Stimulated activated CD8-positive, alpha-beta memory T cell treated with anti-CD3 and anti-CD28 coated beads, Interleukin-15, amount 100 ng/mL, for 4 hours (primary cell): Measurements from ENCODE around the gene CTNNA3.

Source experiments
- DNase-seq, 2 donors: peaks; one replicate each; pipeline ENCODE4 v3.0.0-alpha.2; 2020; ENCODE audit warnings: low read depth in 2 of 2

Gene CTNNA3

GRCh38 chr10:67665491-67665890 is 30.5 kb downstream of the CTNNA3 start:
- no peak for DNase-seq

GRCh38 chr10:67664942-67665341 is 31.1 kb downstream of the CTNNA3 start:
- DNase-seq = no peak

GRCh38 chr10:67663449-67664087 is 32.4 kb downstream of the CTNNA3 start:
- no peak for DNase-seq

- no peak for DNase-seq
Observed at GRCh38 chr10:67662415-67662814, 33.6 kb downstream of the CTNNA3 start.

- DNase-seq = no peak
Observed at GRCh38 chr10:67659497-67659896, 36.5 kb downstream of the CTNNA3 start.

GRCh38 chr10:67657775-67658174 is 38.2 kb downstream of the CTNNA3 start:
- no peak for DNase-seq

DNA sequence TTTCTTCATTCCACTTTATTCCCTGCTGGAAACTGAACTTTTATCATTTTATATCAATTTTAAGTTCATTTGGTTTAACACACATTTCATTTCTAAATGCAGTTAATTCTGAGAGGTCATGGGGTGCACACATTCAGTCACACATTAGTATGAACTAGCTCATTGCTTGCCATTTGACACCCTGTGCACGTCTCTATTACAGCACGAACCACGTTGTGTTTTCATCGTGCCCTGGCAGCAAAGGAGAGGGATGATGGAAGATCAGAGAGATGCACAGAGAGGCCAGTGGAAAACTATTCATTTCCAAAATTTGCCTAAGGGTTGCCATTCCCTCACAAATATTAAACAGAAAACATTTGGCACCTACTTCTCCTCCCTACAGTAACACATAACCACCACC is 45.4 kb downstream of the CTNNA3 start:
- DNase-seq = no peak

DNA sequence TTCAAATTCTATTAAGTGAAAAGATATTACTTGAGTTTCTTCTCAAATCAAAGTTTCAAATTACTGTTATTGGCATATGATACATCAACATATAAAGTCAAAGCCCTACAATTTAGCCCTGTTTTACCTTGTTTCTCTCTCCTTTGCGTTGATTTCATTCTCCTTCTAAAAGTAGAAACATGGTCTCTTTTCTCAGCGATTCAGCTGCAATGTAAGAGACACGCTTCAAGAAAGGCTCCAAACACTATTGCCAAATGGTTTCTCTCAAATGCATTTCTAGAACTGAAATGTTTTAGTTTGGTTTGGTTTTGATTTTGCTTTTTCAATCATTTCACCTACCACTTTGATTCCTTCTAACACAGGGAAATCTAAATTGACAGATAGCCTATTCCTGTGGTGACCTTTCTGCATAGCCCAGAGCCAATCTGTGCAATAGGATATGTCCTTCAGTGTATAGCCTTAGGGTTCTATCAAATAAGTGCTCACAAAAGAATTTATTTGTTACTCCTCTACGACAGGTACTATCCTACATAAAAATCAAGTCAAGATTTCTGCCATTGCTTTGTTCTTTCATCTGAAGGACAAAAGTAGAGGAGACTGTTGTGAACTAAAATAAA is 47.3 kb downstream of the CTNNA3 start:
- no peak for DNase-seq

GRCh38 chr10:67630904-67631303 is 65.1 kb downstream of the CTNNA3 start:
- DNase-seq = no peak

GRCh38 chr10:67629461-67629971 is 66.5 kb downstream of the CTNNA3 start:
- no peak for DNase-seq

DNA sequence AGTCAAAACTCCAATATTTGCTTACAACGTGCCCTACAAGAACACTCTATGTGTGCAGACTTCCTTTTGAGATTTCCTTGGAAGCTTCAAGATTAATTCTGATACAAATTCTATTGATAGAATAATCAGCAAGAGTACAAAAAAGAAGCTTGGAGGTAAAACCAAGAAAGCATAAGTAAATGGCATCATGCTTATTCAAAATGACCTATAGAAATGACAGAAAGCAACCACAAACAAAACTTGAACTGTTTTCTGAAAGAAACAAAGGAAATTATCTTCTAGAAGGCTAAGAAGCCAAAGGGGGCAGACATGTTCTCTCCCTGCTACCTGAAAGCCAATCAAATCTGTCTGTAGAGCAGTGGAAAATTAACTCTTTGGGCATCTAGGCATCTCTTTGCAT is 73.0 kb downstream of the CTNNA3 start:
- DNase-seq = no peak

DNA sequence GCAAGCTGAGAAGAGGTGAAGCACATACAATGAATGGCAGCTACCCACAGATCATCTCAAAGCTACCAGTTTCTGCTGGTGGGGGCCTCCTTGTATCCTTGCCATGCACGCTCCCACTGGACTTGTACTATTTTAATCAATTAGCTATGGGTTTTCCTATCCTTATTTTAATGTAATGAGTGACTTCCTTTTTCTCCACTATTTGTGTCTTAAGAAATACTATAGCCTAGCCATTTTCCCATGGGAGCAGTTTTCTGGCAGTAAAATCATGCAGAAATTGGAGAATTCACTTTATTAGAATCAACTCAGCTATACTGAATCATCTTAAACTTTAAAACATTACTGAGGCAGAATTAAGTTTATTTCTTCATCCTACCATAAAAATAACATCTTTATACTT is 73.5 kb downstream of the CTNNA3 start:
- DNase-seq = no peak

GRCh38 chr10:67621834-67622233 is 74.2 kb downstream of the CTNNA3 start:
- DNase-seq = no peak

DNA sequence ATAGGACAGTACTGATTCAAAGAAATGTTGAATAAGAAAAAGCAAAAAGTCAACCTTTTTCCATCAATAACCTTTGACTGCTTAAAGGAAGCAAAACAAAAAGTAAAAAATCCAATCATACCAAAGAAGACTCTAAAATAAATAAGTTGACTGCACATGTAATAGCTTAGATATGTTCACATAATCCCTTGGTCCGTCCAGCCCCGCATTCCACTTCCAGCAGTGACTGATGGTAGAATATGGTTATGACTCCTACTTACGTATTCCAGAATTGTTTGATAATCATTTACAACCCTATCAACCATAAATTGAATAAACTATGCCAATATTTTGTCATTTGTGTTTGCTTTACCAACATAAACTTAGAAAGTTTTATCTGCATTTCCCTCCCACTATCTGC is 77.9 kb downstream of the CTNNA3 start:
- DNase-seq = no peak

DNA sequence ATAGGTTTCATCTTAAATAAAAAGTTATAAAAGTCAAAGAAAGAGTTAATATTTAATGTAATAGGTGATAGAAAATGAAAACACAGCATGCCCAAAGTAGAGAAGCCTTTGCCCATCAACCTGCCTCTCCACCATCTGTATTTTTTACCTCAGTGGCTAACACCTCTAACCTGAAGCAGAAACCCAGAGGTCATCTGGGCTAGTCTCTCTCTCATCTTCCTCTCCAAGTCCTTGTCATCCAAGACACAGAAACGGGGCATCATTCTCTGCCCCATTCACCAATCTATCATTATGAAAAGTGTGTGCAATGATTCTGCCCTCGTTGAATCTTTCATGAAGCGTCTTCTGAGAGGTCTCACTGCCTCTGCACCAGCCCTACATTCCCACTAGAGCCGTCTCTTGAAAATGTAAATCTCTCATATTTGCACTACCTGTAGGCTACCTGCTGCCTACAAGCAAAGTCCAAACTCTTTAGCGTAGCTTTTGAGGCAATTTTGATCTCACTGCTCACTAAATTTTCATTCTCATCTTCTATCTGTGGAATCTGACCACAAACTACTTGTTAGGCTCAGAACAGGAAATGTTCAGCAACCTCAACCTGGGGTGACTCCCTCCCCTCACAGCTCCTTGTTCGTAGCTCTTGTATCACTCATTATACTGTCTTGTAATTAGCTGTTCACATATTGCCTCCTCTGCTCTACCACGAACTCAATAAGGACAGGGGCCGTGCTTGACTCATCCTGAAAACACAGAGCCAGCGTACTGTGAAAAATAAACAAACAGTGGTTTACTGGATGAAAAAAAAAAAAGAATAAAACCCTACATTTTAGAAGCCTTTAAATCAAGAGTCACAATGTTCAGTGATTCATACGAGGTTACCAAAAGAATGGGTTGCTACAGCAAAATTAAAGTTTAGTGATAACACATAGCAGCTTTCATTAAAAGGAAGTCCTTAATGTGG is 83.1 kb downstream of the CTNNA3 start:
- peak in 1 of 2 donors; percentile 21 for DNase-seq

GRCh38 chr10:67612176-67612575 is 83.8 kb downstream of the CTNNA3 start:
- no peak for DNase-seq

GRCh38 chr10:67609996-67610793 is 85.8 kb downstream of the CTNNA3 start:
- DNase-seq = no peak

- DNase-seq = no peak
Observed at GRCh38 chr10:67608001-67608400, 88.0 kb downstream of the CTNNA3 start.

DNA sequence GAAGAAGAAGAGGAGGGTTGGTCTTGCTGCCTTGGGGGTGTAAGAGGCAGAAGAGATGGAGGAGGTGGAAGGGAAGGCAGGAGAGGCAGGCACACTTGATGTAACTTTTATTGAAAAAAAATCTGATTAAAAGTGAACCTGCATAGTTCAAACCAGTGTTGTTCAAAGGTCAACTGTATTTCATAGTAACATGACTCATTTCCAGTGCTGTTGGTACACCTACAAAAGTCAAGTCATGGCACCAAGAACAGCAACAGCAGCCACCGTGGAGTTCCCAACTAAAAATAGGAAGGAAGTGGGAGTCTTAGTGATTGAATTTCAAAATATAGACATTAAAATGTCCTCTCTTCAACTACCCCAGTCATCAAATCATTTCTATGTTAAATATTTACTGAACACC is 88.5 kb downstream of the CTNNA3 start:
- no peak for DNase-seq

DNA sequence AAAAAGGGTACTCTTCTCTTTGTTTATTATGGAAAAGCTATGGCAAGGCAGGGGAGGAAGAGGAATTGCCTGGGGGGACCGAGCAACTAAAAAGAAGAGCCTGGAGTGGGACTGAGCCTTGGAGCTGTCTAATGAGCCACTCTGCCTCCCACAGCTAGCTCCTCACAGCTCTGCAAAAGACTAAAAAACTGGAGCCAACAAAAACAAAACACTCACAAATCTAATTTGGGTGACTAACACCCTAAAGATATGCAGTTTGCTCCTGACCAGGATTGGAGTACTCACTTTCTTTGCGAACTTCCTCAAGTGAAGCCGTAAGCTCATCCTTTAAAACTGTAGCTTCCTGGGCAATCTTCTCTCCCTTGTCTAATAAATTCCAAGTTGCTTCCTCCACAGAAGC is 89.4 kb downstream of the CTNNA3 start:
- no peak for DNase-seq

DNA sequence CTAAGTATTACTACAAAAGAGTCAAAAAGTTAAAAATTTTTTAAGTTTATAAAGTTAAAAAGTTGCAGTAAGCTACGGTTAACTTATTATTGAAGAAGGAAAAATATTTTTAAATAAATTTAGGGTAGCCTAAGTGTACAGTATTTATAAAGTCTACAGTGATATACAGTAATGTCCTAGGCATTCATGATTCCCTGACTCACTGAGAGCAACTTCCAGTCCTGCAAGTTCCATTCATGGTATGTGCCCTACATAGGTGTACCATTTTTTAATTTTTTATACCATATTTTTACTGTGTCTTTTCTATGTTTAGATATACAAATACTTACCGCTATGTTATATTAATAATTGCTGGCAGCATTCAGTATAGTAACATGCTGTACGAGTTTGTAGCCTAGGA is 92.3 kb downstream of the CTNNA3 start:
- no peak for DNase-seq

DNA sequence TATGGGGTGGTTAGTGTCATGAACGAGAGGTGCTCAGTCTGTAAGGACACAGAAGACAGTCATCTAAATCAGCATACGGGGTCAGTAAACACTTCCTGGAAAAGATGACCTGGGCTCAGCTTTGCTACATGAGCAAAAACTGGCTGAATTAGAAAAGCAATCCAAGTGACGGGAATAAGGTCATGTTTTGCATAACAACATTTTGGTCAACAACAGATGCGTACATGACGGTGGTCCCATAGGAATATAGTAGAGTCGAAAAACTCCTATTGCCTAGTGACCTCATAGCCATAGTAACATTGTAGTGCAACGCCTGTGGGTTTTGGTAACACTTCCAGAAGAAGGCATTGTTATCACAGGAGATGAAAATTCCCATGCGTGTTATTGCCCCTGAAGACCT is 92.9 kb downstream of the CTNNA3 start:
- no peak for DNase-seq
